Psoas muscle (tissue), 8 donors: ENCODE data around the gene PI4KA. TPM values are rescaled to one million over a fixed set of nuclear protein-coding genes. Genes with fewer than 3 reads are reported as not detected.
"Not testable (repeated sequence)": the region's sequence is repeated elsewhere in the genome, so short reads cannot be mapped to it uniquely, and the experiment has no call there.

ENCODE experiments used
- ATAC-seq, 4 donors: fragments of 200-7000 bp; cut with Tn5 transposase; one replicate each; pipeline ENCODE4 v1.9.1; 2020; ENCODE audit warnings: moderate library complexity in 3 of 4, mild to moderate bottlenecking in 2 of 4
- DNase-seq, 2 donors: peaks; one replicate each; pipeline ENCODE4 v3.0.0-alpha.2; 2020
- H3K27ac ChIP-seq: fragments of 200-600 bp; one replicate; pipeline ENCODE4 v1.8.0; 2022
- H3K27me3 ChIP-seq, 3 donors: fragments of 200-600 bp in 1 of 3; one replicate each; pipeline versions ENCODE4 v1.6.1 to v1.8.0; 2013 to 2022; ENCODE audit warnings: low read length in 2 of 3, mild to moderate bottlenecking in 2 of 3, moderate library complexity in 1 of 3; ENCODE audit not compliant: insufficient read depth in 3 of 3
- H3K36me3 ChIP-seq, 2 donors: fragments of 200-600 bp in 1 of 2; one replicate each; pipeline versions ENCODE4 v1.6.1 to v1.8.0; 2013 to 2022; ENCODE audit warnings: low read depth in 1 of 2, mild to moderate bottlenecking in 1 of 2, moderate library complexity in 1 of 2; ENCODE audit not compliant: insufficient read depth in 1 of 2
- H3K4me1 ChIP-seq: fragments of 200-600 bp; one replicate; pipeline ENCODE4 v1.8.0; 2022
- H3K4me3 ChIP-seq: fragments of 200-600 bp; one replicate; pipeline ENCODE4 v1.8.0; 2022; ENCODE audit warnings: mild to moderate bottlenecking
- H3K9me3 ChIP-seq: fragments of 200-600 bp; one replicate; pipeline ENCODE4 v1.8.0; 2022
- CTCF ChIP-seq: fragments of 200-600 bp; IDR thresholded peaks from one replicate; pipeline ENCODE4 v1.8.0; 2022; ENCODE audit warnings: antibody characterized with exemption
- WGBS, 3 donors: extraction: QIAGEN DNeasy Blood & Tissue Kit; methylation state at CpG; one replicate each; pipeline versions ENCODE4 v1.1.6 to v1.1.7; 2013; 5-methylcytosine and 5-hydroxymethylcytosine counted together
- intact Hi-C, 2 donors: fragments of 100-400 bp; cut with DNase I; formaldehyde crosslinking; loops; one replicate each; pipeline versions ENCODE4 v1.11.0 to v1.14.2; 2022
- polyA plus RNA-seq, 3 donors: library from polyadenylated mRNA; stranded (reverse); fragments of 200-250 nt; gene quantifications; one replicate each; pipeline ENCODE4 v1.2.3, GENCODE V29; 2013
- total RNA-seq, 4 donors: library from RNA; stranded (reverse); fragmentation: NEBNext Ultra II Directional in 2 of 4; extraction: Animal tissue kit (Norgen Biotek cat#: 25700) in 2 of 4; gene quantifications; one replicate each; pipeline versions ENCODE4 v1.2.1 to v1.2.4, GENCODE V29; 2021 to 2023
- donor health status: healthy with polysubstance abuse.
- donor health status: DM: no; HTN: no; CAD: no; lungs with moderate emphysema.
- donor health status: Bipolar disorder and iron deficiency.
- donor health status: healthy.
- donor health status: DM: yes; HTN: yes; CAD: no.
- donor health status: DM: no; HTN: no; CAD: no.
- donor health status: DM: no; HTN: no; CAD: no.
- donor health status: DM: yes; HTN: yes; CAD: no.

Gene PI4KA
- total and polyA plus RNA-seq, 7 donors, result 22.7 to 52.6 (median 41.0) TPM

DNA sequence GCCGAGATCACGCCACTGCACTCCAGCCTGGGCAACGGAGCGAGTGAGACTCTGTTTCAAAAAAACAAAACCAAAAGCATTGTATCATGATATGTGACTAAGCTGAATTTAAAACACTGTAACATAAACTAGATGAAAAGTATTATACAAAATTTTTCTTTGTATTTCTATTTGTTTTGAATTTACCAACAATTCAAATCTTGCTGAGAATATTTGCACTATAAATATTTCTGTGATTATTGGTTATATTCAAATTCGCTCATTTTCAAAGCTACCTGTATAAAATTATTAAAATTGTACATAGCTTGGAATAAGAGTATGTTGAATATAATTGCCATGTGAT lies 186.6 kb downstream of the PI4KA start:
- no peak overlapping the region for H3K27ac ChIP-seq
- ATAC-seq, result no peak
- intact Hi-C loops, result no loop called here
- no peaks in the 10 kb centered on the region for H3K36me3 ChIP-seq
- WGBS, 3 donors, result 91 to 96% (median 94%) methylated on average over 5 of the region's 5 CpGs
- no peak overlapping the region for H3K4me3 ChIP-seq
- no peak for TF ChIP-seq CTCF
- DNase-seq, result no peak
- peaks cover 2 to 20% (median 3%) of the 10 kb centered on the region in 3 donors for H3K27me3 ChIP-seq
- H3K4me1 ChIP-seq, result no peaks in the 10 kb centered on the region
- no peaks in the 10 kb centered on the region for H3K9me3 ChIP-seq

DNA sequence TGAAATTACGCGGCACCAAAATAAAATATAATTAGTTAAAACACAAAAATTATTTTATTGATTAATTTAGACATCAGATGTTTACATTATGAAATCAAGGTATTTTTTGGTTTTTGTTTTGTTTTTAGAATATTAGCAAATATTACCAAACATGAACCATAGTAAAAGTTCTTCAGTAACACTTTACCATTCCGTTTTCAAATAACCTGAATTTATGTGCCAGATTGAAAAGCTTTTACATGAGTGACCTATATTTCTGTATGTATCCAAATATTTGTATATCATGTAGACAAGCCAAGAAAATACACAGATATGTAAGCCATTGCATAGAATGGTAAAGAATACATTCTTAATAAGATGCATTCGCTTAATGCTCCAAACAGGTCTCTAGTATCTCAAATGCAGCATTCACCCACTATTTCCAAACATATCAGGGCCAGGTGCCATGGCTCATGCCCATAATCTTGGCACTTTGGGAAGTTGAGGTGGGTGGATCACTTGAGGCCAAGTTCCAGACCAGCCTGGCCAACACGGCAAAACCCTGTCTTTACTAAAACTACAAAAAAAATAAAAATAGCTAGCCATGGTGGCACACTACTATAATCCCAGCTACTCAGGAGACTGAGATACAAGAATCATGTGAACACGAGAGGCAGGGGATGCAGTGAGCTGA lies 187.1 kb downstream of the PI4KA start:
- Histone ChIP-seq H3K4me3 (no peak overlapping the region), H3K27ac (no peak overlapping the region), H3K4me1 (no peaks in the 10 kb centered on the region), H3K27me3 (peaks cover 2 to 20% (median 3%) of the 10 kb centered on the region in 3 donors), H3K36me3 (no peaks in the 10 kb centered on the region), H3K9me3 (no peaks in the 10 kb centered on the region)
- ATAC-seq (no peak), DNase-seq (no peak)
- no peak for TF ChIP-seq CTCF
- intact Hi-C loops, result no loop called here
- 80 to 88% (median 85%) methylated on average over 6 of the region's 6 CpGs for WGBS, 3 donors

- WGBS, 3 donors, result 48 to 73% (median 51%) methylated on average over 41 to 73 of the region's 73 CpGs
- intact Hi-C loops, H3K4me1 ChIP-seq, ATAC-seq, H3K27ac ChIP-seq, H3K9me3 ChIP-seq, H3K36me3 ChIP-seq, DNase-seq, H3K4me3 ChIP-seq: not testable (repeated sequence)
- H3K27me3 ChIP-seq, result peaks cover 2 to 20% (median 3%) of the 10 kb centered on the region in 3 donors
These were observed 188.0 kb downstream of the PI4KA start for GRCh38 chr22:20670457-20671261.

DNA sequence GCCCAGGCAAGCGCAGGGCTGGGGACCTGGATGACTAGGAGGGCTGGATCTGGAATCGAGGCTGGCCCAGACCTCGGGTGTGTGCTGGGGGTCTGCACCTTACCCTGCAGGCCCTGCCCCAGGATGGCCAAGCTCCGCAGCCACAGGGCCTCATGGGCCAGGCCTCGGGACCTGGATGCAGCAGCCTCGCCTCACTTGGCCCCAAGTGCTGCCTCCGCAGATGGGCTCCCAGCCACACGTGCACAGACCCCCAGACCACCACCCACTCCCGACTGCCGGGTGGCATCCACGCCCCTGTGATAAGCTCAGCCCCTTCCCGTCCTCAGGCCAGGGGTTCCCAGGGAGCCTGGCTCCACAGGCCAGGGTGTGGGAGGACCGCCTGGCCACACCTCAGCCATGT lies 188.7 kb downstream of the PI4KA start:
- 83 to 92% (median 92%) methylated on average over 9 to 12 of the region's 13 CpGs for WGBS, 3 donors
- H3K27me3 ChIP-seq, result peaks cover 2 to 20% (median 3%) of the 10 kb centered on the region in 3 donors
- intact Hi-C loops, DNase-seq, H3K4me1 ChIP-seq, H3K9me3 ChIP-seq, ATAC-seq, H3K4me3 ChIP-seq, H3K36me3 ChIP-seq, H3K27ac ChIP-seq: not testable (repeated sequence)

GRCh38 chr22:20669471-20669870 lies 189.1 kb downstream of the PI4KA start:
- DNase-seq, H3K36me3 ChIP-seq, H3K4me1 ChIP-seq, ATAC-seq, intact Hi-C loops, H3K4me3 ChIP-seq, H3K9me3 ChIP-seq, H3K27ac ChIP-seq: not testable (repeated sequence)
- 80 to 82% (median 81%) methylated on average over 9 to 13 of the region's 15 CpGs for WGBS, 3 donors
- peaks cover 2 to 22% (median 3%) of the 10 kb centered on the region in 3 donors for H3K27me3 ChIP-seq

- intact Hi-C loops, ATAC-seq, H3K36me3 ChIP-seq, H3K4me1 ChIP-seq, H3K27ac ChIP-seq, H3K9me3 ChIP-seq, H3K4me3 ChIP-seq, DNase-seq: not testable (repeated sequence)
- WGBS, 3 donors, result 77 to 87% (median 85%) methylated on average over 8 to 13 of the region's 13 CpGs
- H3K27me3 ChIP-seq, result peaks cover 2 to 25% (median 5%) of the 10 kb centered on the region in 3 donors
These were observed 189.8 kb downstream of the PI4KA start for GRCh38 chr22:20668769-20669168.

DNA sequence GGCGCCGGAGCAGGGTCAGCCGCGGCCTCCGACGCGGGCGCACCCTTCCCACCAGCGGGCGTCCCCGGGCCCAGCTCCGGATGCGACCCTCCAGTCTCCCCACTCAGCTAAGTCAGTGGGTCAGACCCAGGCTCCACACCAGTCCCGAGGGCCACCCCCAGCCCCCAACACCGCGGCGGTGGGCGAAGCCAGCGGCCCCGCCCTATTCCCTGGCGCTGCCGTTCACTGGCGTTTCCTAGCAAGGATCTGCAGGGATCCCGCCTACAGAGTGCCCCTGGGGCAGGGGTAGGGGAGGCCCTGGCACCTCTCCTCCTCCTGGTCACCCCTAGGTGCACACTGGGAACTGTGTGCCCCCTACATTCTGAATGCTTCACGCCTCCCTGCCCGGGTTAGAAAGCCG lies 190.4 kb downstream of the PI4KA start:
- H3K4me1 ChIP-seq, H3K27ac ChIP-seq, ATAC-seq, DNase-seq, H3K9me3 ChIP-seq, H3K4me3 ChIP-seq, H3K36me3 ChIP-seq, intact Hi-C loops: not testable (repeated sequence)
- H3K27me3 ChIP-seq, result peaks cover 0 to 25% (median 5%) of the 10 kb centered on the region in 3 donors
- 66 to 76% (median 74%) methylated on average over 14 to 16 of the region's 27 CpGs for whole genome bisulfite sequencing, 3 donors

GRCh38 chr22:20667548-20667947 lies 191.1 kb downstream of the PI4KA start:
- H3K36me3 ChIP-seq, H3K27ac ChIP-seq, ATAC-seq, H3K4me1 ChIP-seq, H3K9me3 ChIP-seq, H3K4me3 ChIP-seq, DNase-seq, intact Hi-C loops: not testable (repeated sequence)
- 69 to 86% (median 86%) methylated on average over 11 to 22 of the region's 27 CpGs for whole genome bisulfite sequencing, 3 donors
- peaks cover 0 to 25% (median 5%) of the 10 kb centered on the region in 3 donors for H3K27me3 ChIP-seq
